WTC11 (cell line): Measurements from ENCODE around the gene MAP1LC3B.

Experiments used
- CREB1 ChIP-seq: sonication (generic); formaldehyde crosslinking; IDR thresholded peaks from 2 replicates; pipeline ENCODE4 v1.8.0; 2023; ENCODE audit warnings: mild to moderate bottlenecking, missing genetic modification reagents
- FOXK1 ChIP-seq: sonication (generic); formaldehyde crosslinking; IDR thresholded peaks from 2 replicates; pipeline ENCODE4 v1.8.0; 2022; ENCODE audit warnings: mild to moderate bottlenecking, moderate library complexity, missing genetic modification reagents
- NFYB ChIP-seq: sonication (generic); formaldehyde crosslinking; conservative IDR thresholded peaks from 2 replicates; pipeline ENCODE4 v1.8.0; 2022; ENCODE audit warnings: low read depth, missing genetic modification reagents
- RELA ChIP-seq: sonication (generic); formaldehyde crosslinking; IDR thresholded peaks from 2 replicates; pipeline ENCODE4 v1.8.1; 2022; ENCODE audit warnings: missing genetic modification reagents, mild to moderate bottlenecking, borderline replicate concordance
- SP1 ChIP-seq: sonication (generic); formaldehyde crosslinking; conservative IDR thresholded peaks from 2 replicates; pipeline ENCODE4 v1.8.1; 2022; ENCODE audit warnings: missing genetic modification reagents
- TCF7 ChIP-seq: sonication (generic); formaldehyde crosslinking; IDR thresholded peaks from 2 replicates; pipeline ENCODE4 v1.8.0; 2022; ENCODE audit warnings: mild to moderate bottlenecking, low read depth, missing genetic modification reagents, moderate library complexity
- TF ChIP-seq, protein P1 (sequence below): sonication (generic); formaldehyde crosslinking; IDR thresholded peaks from 2 replicates; pipeline ENCODE4 v1.8.0; 2022; ENCODE audit warnings: mild to moderate bottlenecking, missing genetic modification reagents
- TF ChIP-seq, protein P2 (sequence below): fragments of 200-600 bp; IDR thresholded peaks from 2 replicates; pipeline ENCODE4 v1.8.0; 2022; ENCODE audit warnings: antibody characterized with exemption

DNA sequence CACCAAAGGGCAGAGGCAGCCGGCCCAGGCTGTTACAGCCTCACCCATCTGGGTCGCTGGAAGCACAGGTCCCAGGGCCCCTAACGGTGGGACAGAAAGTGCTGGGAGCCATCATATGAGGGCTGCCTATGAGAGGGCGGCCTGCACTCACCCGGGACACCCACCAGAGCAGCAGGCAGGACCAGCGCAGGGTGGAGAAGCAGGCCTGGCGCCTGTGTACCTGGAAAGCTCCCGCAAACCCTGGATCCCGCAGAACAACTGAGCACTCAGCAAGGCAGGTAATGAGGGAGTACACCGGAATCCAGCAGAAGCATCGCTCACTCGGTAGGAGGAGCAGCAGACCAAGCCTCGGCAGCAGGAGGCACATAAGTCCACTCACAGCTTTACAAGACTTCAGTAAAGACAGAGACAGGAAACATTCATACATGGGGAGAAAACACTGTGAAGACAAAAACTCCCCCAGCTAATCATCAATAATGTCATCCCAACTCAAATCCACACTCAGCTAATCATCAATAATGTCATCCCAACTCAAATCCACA is 43.4 kb upstream of the MAP1LC3B start:
- TF ChIP-seq TCF7: no peak
- TF ChIP-seq, protein P1, sequence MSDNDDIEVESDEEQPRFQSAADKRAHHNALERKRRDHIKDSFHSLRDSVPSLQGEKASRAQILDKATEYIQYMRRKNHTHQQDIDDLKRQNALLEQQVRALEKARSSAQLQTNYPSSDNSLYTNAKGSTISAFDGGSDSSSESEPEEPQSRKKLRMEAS (CRISPR knock-in tag): no peak
- TF ChIP-seq CREB1: no peak
- TF ChIP-seq FOXK1 (CRISPR knock-in tag): no peak
- TF ChIP-seq, protein P2, sequence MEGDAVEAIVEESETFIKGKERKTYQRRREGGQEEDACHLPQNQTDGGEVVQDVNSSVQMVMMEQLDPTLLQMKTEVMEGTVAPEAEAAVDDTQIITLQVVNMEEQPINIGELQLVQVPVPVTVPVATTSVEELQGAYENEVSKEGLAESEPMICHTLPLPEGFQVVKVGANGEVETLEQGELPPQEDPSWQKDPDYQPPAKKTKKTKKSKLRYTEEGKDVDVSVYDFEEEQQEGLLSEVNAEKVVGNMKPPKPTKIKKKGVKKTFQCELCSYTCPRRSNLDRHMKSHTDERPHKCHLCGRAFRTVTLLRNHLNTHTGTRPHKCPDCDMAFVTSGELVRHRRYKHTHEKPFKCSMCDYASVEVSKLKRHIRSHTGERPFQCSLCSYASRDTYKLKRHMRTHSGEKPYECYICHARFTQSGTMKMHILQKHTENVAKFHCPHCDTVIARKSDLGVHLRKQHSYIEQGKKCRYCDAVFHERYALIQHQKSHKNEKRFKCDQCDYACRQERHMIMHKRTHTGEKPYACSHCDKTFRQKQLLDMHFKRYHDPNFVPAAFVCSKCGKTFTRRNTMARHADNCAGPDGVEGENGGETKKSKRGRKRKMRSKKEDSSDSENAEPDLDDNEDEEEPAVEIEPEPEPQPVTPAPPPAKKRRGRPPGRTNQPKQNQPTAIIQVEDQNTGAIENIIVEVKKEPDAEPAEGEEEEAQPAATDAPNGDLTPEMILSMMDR: no peak
- no peak for TF ChIP-seq NFYB (CRISPR knock-in tag)
- TF ChIP-seq RELA (CRISPR knock-in tag): no peak
- TF ChIP-seq SP1 (CRISPR knock-in tag): no peak
